Tibial nerve (tissue), 4 donors: ENCODE data around the gene PREP. TPM values are rescaled to one million over a fixed set of nuclear protein-coding genes. Genes with fewer than 3 reads are reported as not detected.
A peak's percentile ranks its signal among the peaks of the same experiment; 100 is the strongest.

ENCODE experiments used
- DNase-seq, 2 donors: peaks; one replicate each; pipeline ENCODE4 v3.0.0-alpha.2; 2019; ENCODE audit warnings: low spot score in 2 of 2
- H3K27ac ChIP-seq, 4 donors: fragments of 200-600 bp; sonication (generic) in 3 of 4; one replicate each; pipeline ENCODE4 v1.5.1; 2017 to 2019; ENCODE audit warnings: mild to moderate bottlenecking in 1 of 4
- H3K27me3 ChIP-seq, 2 donors: fragments of 200-600 bp; sonication (generic) in 1 of 2; one replicate each; pipeline versions ENCODE4 v1.5.1 to v1.6.0; 2017 to 2019
- H3K36me3 ChIP-seq, 3 donors: fragments of 200-600 bp; sonication (generic); one replicate each; pipeline ENCODE4 v1.5.1; 2018 to 2019
- H3K4me1 ChIP-seq, 4 donors: fragments of 200-600 bp; sonication (generic) in 3 of 4; one replicate each; pipeline ENCODE4 v1.5.1; 2017 to 2019
- H3K4me3 ChIP-seq, 4 donors: fragments of 200-600 bp; sonication (generic) in 3 of 4; one replicate each; pipeline ENCODE4 v1.5.1; 2017 to 2019; ENCODE audit warnings: mild to moderate bottlenecking in 1 of 4, moderate library complexity in 1 of 4
- H3K9me3 ChIP-seq, 4 donors: fragments of 200-600 bp; sonication (generic) in 3 of 4; one replicate each; pipeline ENCODE4 v1.5.1; 2017 to 2019
- CTCF ChIP-seq, 5 experiments: fragments of 200-600 bp in 3 of 5; fragments of 450-650 bp in 2 of 5; sonication (generic) in 3 of 5; IDR thresholded peaks; one replicate each; pipeline ENCODE4 v1.5.1; 2016 to 2019; ENCODE audit warnings: antibody characterized with exemption in 5 of 5, mild to moderate bottlenecking in 3 of 5, moderate library complexity in 2 of 5
- EP300 ChIP-seq, 2 donors: sonication (generic); formaldehyde crosslinking; IDR thresholded peaks; one replicate each; pipeline ENCODE4 v1.6.1; 2017; ENCODE audit warnings: antibody characterized with exemption in 2 of 2, mild to moderate bottlenecking in 1 of 2
- POLR2A ChIP-seq, 2 donors: fragments of 450-650 bp; IDR thresholded peaks; one replicate each; pipeline ENCODE4 v1.6.1; 2017; ENCODE audit warnings: antibody characterized with exemption in 2 of 2, mild to moderate bottlenecking in 2 of 2, moderate library complexity in 2 of 2
- WGBS, 2 donors: methylation state at CpG; one replicate each; pipeline ENCODE4 v1.1.5; 2018; 5-methylcytosine and 5-hydroxymethylcytosine counted together
- total RNA-seq, 4 donors: library from RNA; depleted of rRNA; stranded (reverse); fragments of >200 nt; gene quantifications; one replicate each; pipeline ENCODE4 v1.1.0, GENCODE V29; 2016

The PREP gene
- total RNA-seq, 4 donors from 2014 or later = 19.7 to 21.9 (median 21.6) TPM

DNA sequence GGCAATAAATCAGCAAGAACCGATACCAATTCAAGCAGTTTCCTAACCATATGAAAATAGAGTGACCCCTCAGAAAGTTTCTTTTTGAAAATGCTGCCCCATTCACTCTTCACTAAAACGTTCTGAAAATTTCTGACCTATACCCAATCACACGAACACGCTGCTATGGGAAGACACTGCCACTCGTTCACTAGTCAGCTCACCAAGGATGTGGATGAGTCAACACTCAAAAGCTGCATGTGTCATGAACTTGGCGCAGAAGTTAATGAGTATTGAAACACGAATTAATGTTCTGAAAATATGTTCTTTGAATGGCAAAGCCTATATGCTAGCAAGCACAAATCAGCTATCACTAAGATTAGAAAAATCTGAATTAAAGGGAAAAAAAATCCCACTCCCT is 84.2 kb downstream of the PREP start:
- no peak for TF ChIP-seq CTCF (IDR thresholded peaks at IDR 0.05)
- no peak for TF ChIP-seq EP300 (IDR thresholded peaks at IDR 0.05)
- TF ChIP-seq POLR2A (IDR thresholded peaks at IDR 0.05) = no peak
- Histone ChIP-seq H3K4me1 (no peaks in the 10 kb centered on the region), H3K36me3 (peaks cover 0 to 56% (median 0%) of the 10 kb centered on the region in 3 donors), H3K9me3 (no peaks in the 10 kb centered on the region), H3K27me3 (no peaks in the 10 kb centered on the region), H3K4me3 (no peak overlapping the region), H3K27ac (no peak overlapping the region)
- DNase-seq = no peak
- WGBS, 2 donors = 75 to 78% methylated on average over 7 of the region's 7 CpGs

DNA sequence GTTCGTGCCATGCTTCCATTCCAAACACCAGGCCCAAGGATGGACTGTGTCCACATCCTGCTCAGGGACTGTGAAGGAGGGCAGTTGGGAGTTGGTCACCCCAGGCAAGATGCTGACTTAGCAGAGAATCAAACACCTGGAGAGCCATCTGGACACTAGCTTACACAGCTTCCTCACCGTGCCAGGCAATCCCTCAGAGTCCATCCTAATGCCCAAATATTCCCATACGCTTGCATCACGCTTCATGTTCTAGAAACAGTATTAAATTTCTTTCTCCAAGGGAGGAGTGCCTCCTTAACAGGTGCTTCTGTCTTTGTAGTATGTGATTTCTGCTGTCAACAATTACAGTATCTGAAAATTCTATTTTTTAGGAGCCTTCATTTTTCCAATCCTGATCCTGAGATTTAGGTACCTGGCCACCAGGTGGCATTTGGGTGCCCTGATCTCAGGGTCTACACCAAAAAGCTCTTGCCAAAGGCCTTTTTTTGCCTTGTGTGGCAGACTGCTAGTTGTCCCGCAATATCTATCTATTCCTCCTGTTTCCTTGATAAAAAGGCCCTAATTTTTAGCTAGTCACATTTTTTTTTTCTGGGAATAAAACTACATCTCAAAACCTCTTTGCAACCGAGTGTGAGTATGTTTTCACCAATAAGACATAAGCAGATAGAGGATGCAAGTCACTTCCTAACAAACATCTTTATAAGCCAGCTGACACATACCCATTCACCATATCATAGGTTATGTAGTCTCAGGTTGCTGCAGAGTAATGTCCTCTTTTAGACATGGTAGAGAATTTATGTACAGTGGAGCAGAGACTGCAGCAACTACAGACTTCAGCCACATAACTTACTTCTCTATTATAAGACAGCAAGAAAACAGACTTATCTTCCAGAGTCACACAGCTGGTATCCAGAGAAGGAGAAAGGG is 85.0 kb downstream of the PREP start:
- Histone ChIP-seq H3K27ac (no peak overlapping the region), H3K36me3 (peaks cover 0 to 56% (median 0%) of the 10 kb centered on the region in 3 donors), H3K4me1 (no peaks in the 10 kb centered on the region), H3K27me3 (no peaks in the 10 kb centered on the region), H3K4me3 (no peak overlapping the region), H3K9me3 (no peaks in the 10 kb centered on the region)
- WGBS, 2 donors = 93 to 96% methylated on average over 6 of the region's 6 CpGs
- DNase-seq = no peak
- TF ChIP-seq EP300 (IDR thresholded peaks at IDR 0.05) = no peak
- TF ChIP-seq POLR2A (IDR thresholded peaks at IDR 0.05) = no peak
- peak in 1 of 5 experiments; percentile 6 for TF ChIP-seq CTCF (IDR thresholded peaks at IDR 0.05)

DNA sequence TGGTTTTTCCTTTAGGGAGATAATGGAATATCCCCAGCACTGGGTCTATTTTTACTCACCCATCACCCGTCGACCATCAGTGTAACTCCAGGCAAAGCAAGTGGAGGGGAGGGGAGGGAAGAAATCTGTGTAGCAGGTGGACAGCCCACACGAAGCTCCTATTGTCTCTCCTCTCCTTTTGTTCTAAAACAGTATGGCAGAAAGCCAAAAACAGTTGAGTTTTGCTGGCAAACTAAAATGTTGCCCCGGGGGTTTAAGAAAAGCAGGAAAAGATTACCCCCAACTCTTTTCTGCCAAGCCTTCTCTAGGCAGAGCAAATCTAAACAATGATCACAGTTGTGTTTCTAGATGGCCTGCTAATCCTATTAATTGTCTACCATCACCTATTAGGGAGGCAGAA is 89.7 kb downstream of the PREP start:
- peaks cover 0 to 39% (median 0%) of the 10 kb centered on the region in 3 donors for H3K36me3 ChIP-seq
- no peaks in the 10 kb centered on the region for H3K4me1 ChIP-seq
- no peak for DNase-seq
- H3K4me3 ChIP-seq = no peak overlapping the region
- no peaks in the 10 kb centered on the region for H3K27me3 ChIP-seq
- H3K27ac ChIP-seq = no peak overlapping the region
- WGBS, 2 donors = 70 to 74% methylated on average over 4 of the region's 4 CpGs
- H3K9me3 ChIP-seq = no peaks in the 10 kb centered on the region
- TF ChIP-seq EP300 (IDR thresholded peaks at IDR 0.05) = no peak
- TF ChIP-seq CTCF (IDR thresholded peaks at IDR 0.05) = no peak

DNA sequence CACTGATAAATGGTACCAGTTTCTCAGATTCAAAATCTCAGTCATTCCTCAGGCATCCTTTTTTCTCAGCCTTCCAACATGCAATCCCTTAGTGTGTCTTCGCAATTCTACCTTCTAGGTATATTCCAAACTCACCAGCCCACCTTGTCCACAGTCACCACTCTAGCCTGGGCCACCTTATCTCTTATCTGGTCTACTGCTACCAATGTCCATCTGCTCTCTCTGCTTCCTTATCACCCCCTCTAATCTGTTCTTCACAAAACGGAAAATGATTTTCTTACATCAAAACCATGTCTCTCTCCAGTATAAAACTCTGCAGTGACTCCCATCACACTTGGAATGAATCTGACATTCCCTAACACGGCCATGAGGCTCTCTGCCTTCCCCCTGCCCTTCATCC is 91.9 kb downstream of the PREP start:
- Histone ChIP-seq H3K36me3 (peaks cover 0 to 45% (median 0%) of the 10 kb centered on the region in 3 donors), H3K4me3 (no peak overlapping the region), H3K9me3 (no peaks in the 10 kb centered on the region), H3K27me3 (no peaks in the 10 kb centered on the region), H3K27ac (no peak overlapping the region), H3K4me1 (no peaks in the 10 kb centered on the region)
- DNase-seq = no peak
- TF ChIP-seq CTCF (IDR thresholded peaks at IDR 0.05) (no peak), POLR2A (IDR thresholded peaks at IDR 0.05) (no peak), EP300 (IDR thresholded peaks at IDR 0.05) (no peak)
- 87 to 89% methylated on average over 3 of the region's 3 CpGs for whole genome bisulfite sequencing, 2 donors

- TF ChIP-seq CTCF (IDR thresholded peaks at IDR 0.05) = no peak
- no peak for TF ChIP-seq EP300 (IDR thresholded peaks at IDR 0.05)
- no peak for TF ChIP-seq POLR2A (IDR thresholded peaks at IDR 0.05)
- no peaks in the 10 kb centered on the region for H3K27me3 ChIP-seq
- no peak overlapping the region for H3K4me3 ChIP-seq
- peaks cover 0 to 41% (median 0%) of the 10 kb centered on the region in 3 donors for H3K36me3 ChIP-seq
- 71 to 79% methylated on average over 1 of the region's 1 CpG for WGBS, 2 donors
- no peaks in the 10 kb centered on the region for H3K4me1 ChIP-seq
- DNase-seq = no peak
- no peak overlapping the region for H3K27ac ChIP-seq
- H3K9me3 ChIP-seq = no peaks in the 10 kb centered on the region
These were observed 92.5 kb downstream of the PREP start for GRCh38 chr6:105310371-105310770.
